ENCODE measurements around the gene IRF6.

IRF6 gene

GRCh38 chr1:209772126-209772525 is 33.8 kb downstream of the IRF6 start:
- Histone ChIP-seq H3K4me1 (peaks cover 0 to 25% (median 23%) of the 10 kb centered on the region in 4 donors), H3K36me3 (no peaks in the 10 kb centered on the region), H3K27me3 (no peaks in the 10 kb centered on the region), H3K9me3 (no peaks in the 10 kb centered on the region), H3K27ac (no peak overlapping the region), H3K4me3 (no peak overlapping the region)
- intact Hi-C loops (cut with DNase I; ENCODE audit: low total_unique reads): no loop called here
- no peak for TF ChIP-seq CTCF (IDR thresholded peaks at IDR 0.05)
- DNase-seq: no peak

- Histone ChIP-seq H3K4me1 (peaks cover 0 to 25% (median 23%) of the 10 kb centered on the region in 4 donors), H3K27me3 (no peaks in the 10 kb centered on the region), H3K4me3 (no peak overlapping the region), H3K36me3 (no peaks in the 10 kb centered on the region), H3K9me3 (no peaks in the 10 kb centered on the region), H3K27ac (no peak overlapping the region)
- no peak for DNase-seq
- intact Hi-C loops (cut with DNase I; ENCODE audit: low total_unique reads): no loop called here
- no peak for TF ChIP-seq CTCF (IDR thresholded peaks at IDR 0.05)
These were observed 35.1 kb downstream of the IRF6 start for GRCh38 chr1:209770636-209771415.

GRCh38 chr1:209769971-209770370 is 36.0 kb downstream of the IRF6 start:
- intact Hi-C loops (cut with DNase I; ENCODE audit: low total_unique reads): no loop called here
- Histone ChIP-seq H3K4me1 (peaks cover 0 to 25% (median 23%) of the 10 kb centered on the region in 4 donors), H3K4me3 (peak overlapping the region; percentile 7 to 28)

GRCh38 chr1:209769171-209769904 is 36.6 kb downstream of the IRF6 start:
- peak; percentile 90 for DNase-seq
- TF ChIP-seq CTCF (IDR thresholded peaks at IDR 0.05): peak in 1 of 2 experiments; percentile 5
- Histone ChIP-seq H3K27ac (peak overlapping the region; percentile 77 to 81), H3K9me3 (no peaks in the 10 kb centered on the region), H3K4me3 (peak overlapping the region; percentile 7 to 28), H3K27me3 (no peaks in the 10 kb centered on the region), H3K36me3 (no peaks in the 10 kb centered on the region), H3K4me1 (peaks cover 0 to 25% (median 23%) of the 10 kb centered on the region in 4 donors)
- intact Hi-C loops (cut with DNase I; ENCODE audit: low total_unique reads): no loop called here

More at GRCh38 chr1:209769971-209770370, 36.0 kb downstream of the IRF6 start:
- H3K9me3 ChIP-seq: no peaks in the 10 kb centered on the region
- no peak for DNase-seq
- peak overlapping the region; percentile 77 to 81 for H3K27ac ChIP-seq
- TF ChIP-seq CTCF (IDR thresholded peaks at IDR 0.05): no peak
- H3K27me3 ChIP-seq: no peaks in the 10 kb centered on the region
- H3K36me3 ChIP-seq: no peaks in the 10 kb centered on the region

- no peak overlapping the region for H3K4me3 ChIP-seq
- no peaks in the 10 kb centered on the region for H3K27me3 ChIP-seq
- intact Hi-C loops (cut with DNase I; ENCODE audit: low total_unique reads): no loop called here
- no peak for DNase-seq
- H3K27ac ChIP-seq: peak overlapping the region in 1 of 2 donors; percentile 81
- peaks cover 0 to 25% (median 23%) of the 10 kb centered on the region in 4 donors for H3K4me1 ChIP-seq
- no peaks in the 10 kb centered on the region for H3K36me3 ChIP-seq
- TF ChIP-seq CTCF (IDR thresholded peaks at IDR 0.05): no peak
- H3K9me3 ChIP-seq: no peaks in the 10 kb centered on the region
These were observed 37.6 kb downstream of the IRF6 start for GRCh38 chr1:209768354-209768774.
